Stomach (tissue), 9 donors: ENCODE results near the gene CFAP61. TPM values are rescaled to one million over a fixed set of nuclear protein-coding genes. Genes with fewer than 3 reads are reported as not detected.
A peak's percentile ranks its signal among the peaks of the same experiment; 100 is the strongest.

ENCODE experiments used
- DNase-seq, 2 donors: peaks; one replicate each; pipeline versions ENCODE4 v3.0.0 to v3.0.0-alpha.2; 2013 to 2019
- H3K27ac ChIP-seq, 5 donors: fragments of 200-600 bp in 4 of 5; sonication (generic) in 4 of 5; one replicate each; pipeline ENCODE4 v1.5.1; 2013 to 2019; ENCODE audit warnings: mild to moderate bottlenecking in 1 of 5, moderate library complexity in 1 of 5
- H3K27me3 ChIP-seq, 3 donors: fragments of 200-600 bp; sonication (generic); one replicate each; pipeline ENCODE4 v1.5.1; 2017 to 2019; ENCODE audit warnings: mixed run types in 1 of 3
- H3K36me3 ChIP-seq, 4 donors: fragments of 200-600 bp; sonication (generic); 1 replicate in 3 of 4; 2 replicates in 1 of 4; pipeline ENCODE4 v1.5.1; 2016 to 2019
- H3K4me1 ChIP-seq, 4 donors: fragments of 200-600 bp; sonication (generic); one replicate each; pipeline ENCODE4 v1.5.1; 2016 to 2019
- H3K4me3 ChIP-seq, 4 donors: fragments of 200-600 bp; sonication (generic) in 3 of 4; one replicate each; pipeline ENCODE4 v1.5.1; 2016 to 2019; ENCODE audit warnings: mild to moderate bottlenecking in 1 of 4
- H3K9me3 ChIP-seq, 4 donors: fragments of 200-600 bp; sonication (generic); one replicate each; pipeline ENCODE4 v1.5.1; 2016 to 2019
- EP300 ChIP-seq: sonication (generic); formaldehyde crosslinking; IDR thresholded peaks from one replicate; pipeline ENCODE4 v1.6.1; 2017; ENCODE audit warnings: antibody characterized with exemption
- POLR2A ChIP-seq, 4 donors: fragments of 450-650 bp; IDR thresholded peaks; one replicate each; pipeline ENCODE4 v1.6.1; 2016; ENCODE audit warnings: antibody characterized with exemption in 4 of 4, control low read depth in 2 of 4, mild to moderate bottlenecking in 1 of 4, moderate library complexity in 1 of 4
- POLR2AphosphoS5 ChIP-seq, 3 donors: sonication (generic); formaldehyde crosslinking; IDR thresholded peaks; one replicate each; pipeline ENCODE4 v1.6.1; 2016; ENCODE audit warnings: antibody characterized with exemption in 3 of 3
- WGBS, 5 donors: extraction: QIAGEN DNeasy Blood & Tissue Kit in 3 of 5; methylation state at CpG; one replicate each; pipeline versions ENCODE4 v1.1.5 to v1.1.7; 2013 to 2018; 5-methylcytosine and 5-hydroxymethylcytosine counted together
- intact Hi-C: fragments of 100-400 bp; cut with DNase I; formaldehyde crosslinking; loops from one replicate; pipeline ENCODE4 v1.15.1; 2023; ENCODE audit warnings: low total_unique reads
- polyA plus RNA-seq, 3 donors: library from polyadenylated mRNA; stranded (reverse); fragments of 200-250 nt; gene quantifications; one replicate each; pipeline ENCODE4 v1.2.3, GENCODE V29; 2013
- total RNA-seq, 5 donors: library from RNA; depleted of rRNA; stranded (reverse); fragments of >200 nt; gene quantifications; one replicate each; pipeline versions ENCODE4 v1.1.0 to v1.2.3, GENCODE V29; 2014 to 2016
- TF ChIP-seq, protein P1 (sequence below), 7 experiments: fragments of 450-650 bp in 4 of 7; fragments of 200-600 bp in 3 of 7; sonication (generic) in 3 of 7; IDR thresholded peaks; one replicate each; pipeline ENCODE4 v1.5.1; 2016 to 2019; ENCODE audit warnings: antibody characterized with exemption in 7 of 7, control low read depth in 2 of 7, mild to moderate bottlenecking in 1 of 7
- donor health status: healthy with polysubstance abuse.
- donor health status: Bipolar disorder and iron deficiency.
- donor health status: healthy.

CFAP61 gene
- total and polyA plus RNA-seq, 8 donors, result not detected

DNA sequence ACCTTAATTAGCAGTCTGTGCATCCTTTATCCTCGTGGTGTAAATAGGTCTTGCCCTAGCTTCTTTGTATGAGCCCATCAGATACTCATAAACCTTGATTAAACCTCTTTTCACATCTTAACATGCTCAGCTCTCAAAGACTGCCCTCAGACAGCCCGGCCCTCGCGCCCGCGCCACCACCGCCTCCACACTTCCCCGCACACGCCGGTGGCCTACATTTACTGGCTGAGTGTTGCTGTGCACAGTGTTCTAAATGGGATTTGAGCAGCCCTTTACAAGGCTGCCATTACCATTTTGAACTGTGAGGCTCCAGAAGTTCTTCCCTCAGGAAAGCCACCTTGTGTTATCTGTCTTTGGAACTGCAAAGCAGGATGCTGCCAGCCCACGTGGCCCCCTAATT, 252.6 kb downstream of the CFAP61 start:
- H3K36me3 ChIP-seq, result no peaks in the 10 kb centered on the region
- 79 to 89% (median 85%) methylated on average over 11 of the region's 11 CpGs for WGBS, 5 donors
- intact Hi-C loops, result no loop called here
- H3K4me3 ChIP-seq, result no peak overlapping the region
- no peaks in the 10 kb centered on the region for H3K9me3 ChIP-seq
- no peaks in the 10 kb centered on the region for H3K27me3 ChIP-seq
- no peaks in the 10 kb centered on the region for H3K4me1 ChIP-seq
- H3K27ac ChIP-seq, result no peak overlapping the region
- DNase-seq, result no peak
- no peak for TF ChIP-seq POLR2AphosphoS5 (IDR thresholded peaks at IDR 0.05)
- no peak for TF ChIP-seq POLR2A (IDR thresholded peaks at IDR 0.05)
- TF ChIP-seq, protein P1, sequence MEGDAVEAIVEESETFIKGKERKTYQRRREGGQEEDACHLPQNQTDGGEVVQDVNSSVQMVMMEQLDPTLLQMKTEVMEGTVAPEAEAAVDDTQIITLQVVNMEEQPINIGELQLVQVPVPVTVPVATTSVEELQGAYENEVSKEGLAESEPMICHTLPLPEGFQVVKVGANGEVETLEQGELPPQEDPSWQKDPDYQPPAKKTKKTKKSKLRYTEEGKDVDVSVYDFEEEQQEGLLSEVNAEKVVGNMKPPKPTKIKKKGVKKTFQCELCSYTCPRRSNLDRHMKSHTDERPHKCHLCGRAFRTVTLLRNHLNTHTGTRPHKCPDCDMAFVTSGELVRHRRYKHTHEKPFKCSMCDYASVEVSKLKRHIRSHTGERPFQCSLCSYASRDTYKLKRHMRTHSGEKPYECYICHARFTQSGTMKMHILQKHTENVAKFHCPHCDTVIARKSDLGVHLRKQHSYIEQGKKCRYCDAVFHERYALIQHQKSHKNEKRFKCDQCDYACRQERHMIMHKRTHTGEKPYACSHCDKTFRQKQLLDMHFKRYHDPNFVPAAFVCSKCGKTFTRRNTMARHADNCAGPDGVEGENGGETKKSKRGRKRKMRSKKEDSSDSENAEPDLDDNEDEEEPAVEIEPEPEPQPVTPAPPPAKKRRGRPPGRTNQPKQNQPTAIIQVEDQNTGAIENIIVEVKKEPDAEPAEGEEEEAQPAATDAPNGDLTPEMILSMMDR (IDR thresholded peaks at IDR 0.05), result no peak
- no peak for TF ChIP-seq EP300

DNA sequence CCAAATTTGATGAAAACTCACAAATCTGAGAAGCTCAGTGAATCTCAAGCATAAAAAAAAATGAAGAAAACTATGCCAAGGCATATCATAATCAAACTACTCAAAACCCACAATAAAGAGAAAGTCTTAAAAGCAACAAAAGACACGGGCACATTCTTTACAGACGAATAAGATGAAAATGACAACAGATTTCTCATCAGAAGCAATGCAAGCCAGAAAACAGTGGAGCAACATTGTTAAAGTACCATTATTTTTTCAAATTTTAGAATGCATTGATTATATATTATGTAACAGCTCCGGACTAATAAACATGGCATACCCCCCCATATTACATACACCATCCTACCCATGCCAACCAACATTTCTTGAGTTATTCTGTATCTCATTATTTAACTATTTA, 260.2 kb downstream of the CFAP61 start:
- no peak for TF ChIP-seq EP300
- 80 to 90% (median 87%) methylated on average over 3 of the region's 3 CpGs for whole genome bisulfite sequencing, 5 donors
- Histone ChIP-seq H3K4me3 (no peak overlapping the region), H3K4me1 (no peaks in the 10 kb centered on the region), H3K27ac (no peak overlapping the region), H3K9me3 (peaks cover 0 to 10% (median 3%) of the 10 kb centered on the region in 4 donors), H3K36me3 (no peaks in the 10 kb centered on the region), H3K27me3 (peaks cover 0 to 7% (median 0%) of the 10 kb centered on the region in 3 donors)
- DNase-seq, result no peak
- intact Hi-C loops, result no loop called here

DNA sequence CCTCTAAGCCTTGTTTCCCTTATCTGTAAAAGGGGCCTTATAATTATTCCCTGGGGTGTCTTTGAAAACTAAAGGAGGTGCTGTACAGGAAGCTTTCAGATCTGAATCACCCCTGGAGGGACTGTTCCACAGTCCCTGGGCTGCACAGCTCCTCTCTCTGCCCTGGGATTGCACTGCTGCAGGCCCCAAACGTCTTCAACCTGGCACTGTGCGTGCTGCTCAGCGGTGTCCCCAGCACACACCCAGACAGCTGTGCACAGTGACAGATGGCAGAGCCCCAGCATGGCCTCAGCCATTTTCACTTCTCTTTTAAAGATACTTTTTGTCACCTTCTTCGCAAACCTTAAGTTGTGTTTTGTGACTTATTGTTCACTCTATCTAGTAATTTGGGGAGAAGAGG, 264.9 kb downstream of the CFAP61 start:
- peak in 1 of 2 donors; percentile 37 for DNase-seq
- Histone ChIP-seq H3K27ac (no peak overlapping the region), H3K9me3 (peaks cover 0 to 11% (median 8%) of the 10 kb centered on the region in 4 donors), H3K27me3 (no peaks in the 10 kb centered on the region), H3K4me1 (no peaks in the 10 kb centered on the region), H3K4me3 (no peak overlapping the region), H3K36me3 (no peaks in the 10 kb centered on the region)
- TF ChIP-seq EP300 (no peak), POLR2A (IDR thresholded peaks at IDR 0.05) (no peak), POLR2AphosphoS5 (IDR thresholded peaks at IDR 0.05) (no peak)
- TF ChIP-seq, protein P1 (IDR thresholded peaks at IDR 0.05), result no peak
- WGBS, 5 donors, result 54 to 74% (median 66%) methylated on average over 4 of the region's 4 CpGs
- intact Hi-C loops, result no loop called here

DNA sequence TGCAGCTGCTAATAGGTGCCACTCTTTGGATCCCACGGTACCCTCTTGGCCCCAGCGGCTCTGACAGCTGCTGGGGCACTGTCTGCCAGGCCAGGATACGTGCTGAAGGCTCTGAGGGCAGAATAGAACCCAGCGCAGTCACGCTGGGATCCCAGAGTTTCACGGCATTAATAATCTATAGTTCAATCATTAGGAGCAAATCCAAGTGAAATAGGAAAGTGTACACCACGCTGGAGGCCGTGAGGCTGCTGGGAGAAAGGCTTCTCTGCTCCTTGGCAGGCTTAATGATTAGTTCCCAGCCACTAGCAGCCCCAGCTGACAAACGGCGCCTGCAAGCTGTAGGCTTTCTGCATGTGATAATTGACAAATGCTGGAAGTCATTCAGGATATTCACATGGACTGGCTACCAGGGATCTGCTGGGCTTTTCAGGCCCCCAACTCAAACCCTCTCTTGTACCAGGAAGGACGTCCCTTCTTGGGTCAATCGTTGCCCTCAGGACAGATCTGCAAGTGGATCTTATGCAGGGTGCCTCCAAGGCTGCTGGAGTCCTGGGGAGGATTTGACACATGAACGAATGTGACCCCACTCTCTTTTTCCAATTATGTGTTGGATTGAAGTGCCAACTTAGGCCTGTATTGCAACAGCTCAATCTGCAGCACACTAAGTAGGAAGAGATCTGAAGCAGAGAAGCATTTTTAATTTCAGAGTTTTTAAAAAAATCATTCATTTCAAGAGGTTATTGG, 265.5 kb downstream of the CFAP61 start:
- WGBS, 5 donors, result 56 to 63% (median 62%) methylated on average over 13 of the region's 13 CpGs
- no peaks in the 10 kb centered on the region for H3K27me3 ChIP-seq
- no peaks in the 10 kb centered on the region for H3K4me1 ChIP-seq
- H3K9me3 ChIP-seq, result peaks cover 0 to 14% (median 8%) of the 10 kb centered on the region in 4 donors
- intact Hi-C loops, result no loop called here
- no peaks in the 10 kb centered on the region for H3K36me3 ChIP-seq
- H3K27ac ChIP-seq, result no peak overlapping the region
- TF ChIP-seq EP300 (no peak), POLR2AphosphoS5 (IDR thresholded peaks at IDR 0.05) (no peak), POLR2A (IDR thresholded peaks at IDR 0.05) (no peak)
- TF ChIP-seq, protein P1 (IDR thresholded peaks at IDR 0.05), result no peak
- no peak overlapping the region for H3K4me3 ChIP-seq
- peak in 1 of 2 donors; percentile 34 for DNase-seq
